ENCODE results near the gene CDH4. TPM values are rescaled to one million over a fixed set of nuclear protein-coding genes. Genes with fewer than 3 reads are reported as not detected.

The CDH4 gene
- total and polyA plus RNA-seq, 2 donors: 0.04 to 0.42 TPM

DNA sequence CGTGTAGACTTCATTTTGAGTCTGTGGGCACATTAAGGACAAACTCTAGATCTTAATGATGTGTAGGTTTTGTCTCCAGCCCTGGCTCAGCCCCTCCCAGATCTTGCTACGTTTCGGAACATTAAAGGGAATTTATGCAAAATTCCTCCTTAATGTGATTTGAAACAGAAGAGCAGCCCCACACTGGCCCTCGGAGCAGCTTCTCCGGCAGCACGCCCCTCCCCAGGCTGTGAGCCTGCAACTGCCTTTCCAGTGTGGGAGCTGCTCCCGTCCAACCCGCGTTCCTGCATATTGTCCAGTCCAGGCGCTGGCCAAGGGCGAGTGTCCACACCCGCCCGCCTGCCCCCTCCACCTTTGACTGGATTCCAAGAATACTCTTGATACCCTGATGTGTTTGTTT, 556.4 kb downstream of the CDH4 start:
- no peaks in the 10 kb centered on the region for H3K36me3 ChIP-seq (ENCODE audit: insufficient read depth)
- WGBS: 29% methylated on average over 13 of the region's 13 CpGs
- no peaks in the 10 kb centered on the region for H3K4me1 ChIP-seq (ENCODE audit: insufficient read depth)
- DNase-seq (ENCODE audit: extremely low spot score): no peak
- H3K4me3 ChIP-seq (ENCODE audit: low read depth, low read length): no peak overlapping the region
- no peak overlapping the region for H3K27ac ChIP-seq (ENCODE audit: low read depth)

DNA sequence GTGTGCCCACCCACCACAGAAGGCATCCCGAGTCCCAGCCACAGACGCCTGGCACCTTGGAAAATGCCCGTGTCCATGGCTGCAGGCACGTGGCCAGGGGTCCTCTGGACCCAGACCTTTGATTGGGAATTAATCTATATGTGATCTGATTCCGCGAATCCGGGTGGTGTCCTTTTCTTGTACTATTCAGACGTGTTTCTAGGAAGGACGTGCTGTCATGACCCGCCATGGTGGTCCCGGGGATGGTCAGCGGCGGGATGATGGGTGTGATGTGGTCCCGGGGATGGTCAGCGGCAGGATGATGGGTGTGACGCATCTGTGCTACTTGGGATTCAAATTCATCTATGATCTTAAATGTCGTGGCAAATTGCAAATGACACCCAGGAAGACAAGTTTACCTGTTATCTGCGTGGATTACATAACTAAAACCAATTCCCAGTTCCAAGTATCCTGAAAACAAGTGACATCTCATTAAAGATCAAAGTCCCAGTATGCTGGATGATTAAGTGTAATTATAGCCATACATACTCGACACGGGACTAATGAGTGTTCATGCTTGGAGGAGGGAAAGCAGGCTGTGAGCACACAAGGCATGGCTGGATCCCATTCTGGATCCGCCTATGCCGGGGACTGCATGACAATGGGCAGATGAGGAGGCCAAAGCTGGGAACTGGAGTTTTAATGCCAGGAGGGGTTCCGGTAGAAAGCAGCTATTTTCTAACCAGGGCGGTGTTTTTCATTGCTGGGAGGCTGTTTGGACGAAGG, 557.1 kb downstream of the CDH4 start:
- DNase-seq (ENCODE audit: extremely low spot score): no peak
- no peaks in the 10 kb centered on the region for H3K36me3 ChIP-seq (ENCODE audit: insufficient read depth)
- no peak overlapping the region for H3K27ac ChIP-seq (ENCODE audit: low read depth)
- no peak overlapping the region for H3K4me3 ChIP-seq (ENCODE audit: low read depth, low read length)
- H3K4me1 ChIP-seq (ENCODE audit: insufficient read depth): no peaks in the 10 kb centered on the region
- 85% methylated on average over 25 of the region's 25 CpGs for WGBS

DNA sequence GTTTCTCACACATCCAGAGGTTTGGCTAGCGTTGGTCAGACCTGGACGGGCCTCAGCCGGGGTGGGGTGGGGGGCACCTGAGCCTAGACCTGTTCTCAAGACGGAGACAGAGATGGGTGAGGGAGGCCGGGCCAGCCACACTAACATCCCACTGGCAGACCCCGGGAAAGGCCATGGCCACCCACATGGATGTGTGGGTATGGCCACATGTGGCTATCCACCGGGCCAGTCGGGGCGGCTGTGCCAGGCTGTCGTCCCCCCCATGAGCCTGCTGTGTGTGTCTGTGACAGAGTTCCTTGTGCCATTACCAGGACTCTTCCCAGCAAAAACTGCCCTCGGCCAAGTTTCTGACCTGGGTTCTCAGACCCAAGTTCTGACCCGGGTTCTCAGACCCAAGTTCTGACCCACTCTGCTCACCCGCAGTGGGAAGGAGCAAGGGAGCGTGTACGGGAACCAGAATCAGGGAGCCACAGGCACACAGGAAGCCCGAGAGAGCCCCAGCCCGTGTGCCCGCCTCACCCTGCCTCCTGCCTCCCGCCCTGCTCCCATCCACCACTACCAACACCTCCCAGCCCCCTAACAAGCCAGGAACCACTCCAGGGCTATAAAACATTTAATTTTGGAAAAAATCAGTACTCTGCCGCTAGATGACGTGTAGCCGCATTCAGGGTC, 558.1 kb downstream of the CDH4 start:
- Histone ChIP-seq H3K4me3 (ENCODE audit: low read depth, low read length) (no peak overlapping the region), H3K36me3 (ENCODE audit: insufficient read depth) (no peaks in the 10 kb centered on the region), H3K4me1 (ENCODE audit: insufficient read depth) (no peaks in the 10 kb centered on the region), H3K27ac (ENCODE audit: low read depth) (no peak overlapping the region)
- WGBS: 84% methylated on average over 22 of the region's 22 CpGs
- no peak for DNase-seq (ENCODE audit: extremely low spot score)

DNA sequence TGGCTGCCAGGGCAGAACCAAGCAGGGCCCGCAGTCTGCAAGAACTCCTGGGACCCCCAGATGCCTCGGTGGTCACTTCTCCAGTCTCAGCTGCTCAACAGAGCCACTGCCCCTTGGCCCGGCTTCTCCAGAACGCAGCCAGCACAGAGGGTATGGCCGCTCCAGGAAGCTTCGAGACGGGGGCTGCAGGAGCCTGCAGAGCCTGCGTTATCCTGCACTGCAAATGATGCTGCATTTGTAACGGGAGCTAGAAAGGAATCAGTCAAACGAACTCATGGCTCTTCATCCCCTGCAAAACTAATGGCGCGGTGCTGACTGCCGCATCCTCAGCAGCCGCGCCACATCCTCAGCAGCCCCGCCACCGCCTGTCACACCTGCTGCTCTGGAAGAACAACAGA, 558.7 kb downstream of the CDH4 start:
- no peaks in the 10 kb centered on the region for H3K4me1 ChIP-seq (ENCODE audit: insufficient read depth)
- no peak overlapping the region for H3K4me3 ChIP-seq (ENCODE audit: low read depth, low read length)
- WGBS: 74% methylated on average over 17 of the region's 17 CpGs
- no peak overlapping the region for H3K27ac ChIP-seq (ENCODE audit: low read depth)
- DNase-seq (ENCODE audit: extremely low spot score): no peak
- no peaks in the 10 kb centered on the region for H3K36me3 ChIP-seq (ENCODE audit: insufficient read depth)

DNA sequence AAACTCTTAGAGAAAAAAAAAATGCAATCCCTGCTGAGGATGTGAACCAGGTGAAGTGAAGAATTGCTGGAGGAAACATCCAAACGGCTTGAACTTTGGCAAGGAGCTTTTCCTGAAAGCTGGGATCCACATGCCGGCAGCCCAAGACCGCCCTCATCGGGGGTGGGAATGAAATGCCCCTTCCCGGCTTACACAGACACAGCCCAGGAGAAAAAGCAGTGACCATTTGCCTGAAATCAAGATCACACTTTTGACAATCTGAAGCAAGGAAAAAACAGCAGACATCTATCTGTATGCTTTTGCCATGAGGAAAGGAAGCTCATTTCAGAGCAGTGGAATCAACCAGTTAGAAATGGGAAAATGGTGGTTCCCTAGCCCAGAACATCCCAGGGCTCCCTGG, 559.1 kb downstream of the CDH4 start:
- WGBS: 45% methylated on average over 5 of the region's 5 CpGs
- Histone ChIP-seq H3K4me3 (ENCODE audit: low read depth, low read length) (no peak overlapping the region), H3K36me3 (ENCODE audit: insufficient read depth) (no peaks in the 10 kb centered on the region), H3K27ac (ENCODE audit: low read depth) (no peak overlapping the region), H3K4me1 (ENCODE audit: insufficient read depth) (no peaks in the 10 kb centered on the region)
- DNase-seq (ENCODE audit: extremely low spot score): no peak

DNA sequence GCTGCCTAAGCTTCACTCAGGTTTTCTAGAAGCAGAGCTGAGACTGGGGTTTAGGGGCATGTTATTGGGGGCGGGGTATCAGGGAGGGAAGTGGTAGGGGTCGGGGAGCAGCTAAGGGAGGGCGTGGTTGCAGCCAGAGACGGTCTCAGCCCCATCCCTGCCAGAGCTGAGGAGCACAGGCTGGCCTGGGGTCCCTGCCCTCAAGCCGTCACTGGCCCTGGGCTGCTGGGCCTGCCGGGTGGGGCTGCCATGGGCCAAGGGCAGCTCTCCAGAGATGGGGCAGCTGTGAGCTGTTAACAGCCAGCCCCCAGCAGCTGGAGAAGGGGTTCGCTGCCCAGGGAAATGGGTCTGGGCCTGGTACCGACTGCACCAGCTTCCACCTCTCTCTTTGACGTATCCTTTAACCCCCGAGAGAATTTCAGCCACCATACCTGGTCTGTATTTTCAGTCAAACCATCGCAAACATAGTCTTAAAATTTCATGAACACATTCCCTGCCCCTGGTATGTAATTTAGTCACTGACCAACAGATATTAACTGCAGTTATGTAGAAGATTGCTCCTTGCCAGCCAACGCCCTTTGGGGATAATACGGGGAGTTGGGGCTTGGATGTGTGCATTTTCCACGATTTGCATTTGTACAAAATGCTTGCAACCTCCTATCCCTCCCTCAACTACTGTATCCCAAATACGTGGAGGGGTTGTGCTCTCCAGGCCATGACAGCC, 560.2 kb downstream of the CDH4 start:
- 73% methylated on average over 15 of the region's 15 CpGs for WGBS
- Histone ChIP-seq H3K36me3 (ENCODE audit: insufficient read depth) (no peaks in the 10 kb centered on the region), H3K27ac (ENCODE audit: low read depth) (no peak overlapping the region), H3K4me1 (ENCODE audit: insufficient read depth) (no peaks in the 10 kb centered on the region), H3K4me3 (ENCODE audit: low read depth, low read length) (no peak overlapping the region)
- no peak for DNase-seq (ENCODE audit: extremely low spot score)

DNA sequence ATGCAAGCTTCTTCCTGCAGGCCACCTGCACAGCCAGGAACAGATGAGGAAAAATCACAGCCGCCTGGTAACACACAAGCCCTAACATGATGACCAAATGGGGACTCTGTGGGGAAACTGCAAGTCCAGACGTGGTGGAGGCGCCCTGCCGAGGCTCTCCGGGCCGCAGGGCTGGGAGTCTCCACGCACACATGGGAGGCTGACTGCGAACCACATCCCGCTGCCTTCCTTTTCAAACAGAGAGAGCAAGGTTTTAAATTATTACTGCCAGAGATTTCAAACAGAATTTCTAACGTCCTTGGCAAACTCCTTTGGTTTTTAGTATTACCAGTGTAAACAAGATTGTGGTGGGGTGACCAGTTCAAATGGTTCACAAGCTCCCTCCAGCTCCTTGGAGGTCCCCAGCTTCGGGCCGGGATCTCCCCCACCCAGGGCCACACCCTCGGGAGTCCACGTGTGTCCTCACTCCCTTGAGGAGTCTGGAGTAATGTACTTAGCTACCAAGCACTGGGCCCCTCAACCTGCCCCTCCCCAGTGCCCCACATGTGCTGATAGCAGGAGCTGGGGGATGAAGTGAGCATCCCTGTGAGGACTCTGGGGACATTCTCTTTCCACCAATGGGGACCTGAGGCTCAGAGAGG, 560.9 kb downstream of the CDH4 start:
- DNase-seq (ENCODE audit: extremely low spot score): no peak
- H3K4me1 ChIP-seq (ENCODE audit: insufficient read depth): no peaks in the 10 kb centered on the region
- WGBS: 60% methylated on average over 14 of the region's 14 CpGs
- no peak overlapping the region for H3K4me3 ChIP-seq (ENCODE audit: low read depth, low read length)
- no peaks in the 10 kb centered on the region for H3K36me3 ChIP-seq (ENCODE audit: insufficient read depth)
- H3K27ac ChIP-seq (ENCODE audit: low read depth): no peak overlapping the region

DNA sequence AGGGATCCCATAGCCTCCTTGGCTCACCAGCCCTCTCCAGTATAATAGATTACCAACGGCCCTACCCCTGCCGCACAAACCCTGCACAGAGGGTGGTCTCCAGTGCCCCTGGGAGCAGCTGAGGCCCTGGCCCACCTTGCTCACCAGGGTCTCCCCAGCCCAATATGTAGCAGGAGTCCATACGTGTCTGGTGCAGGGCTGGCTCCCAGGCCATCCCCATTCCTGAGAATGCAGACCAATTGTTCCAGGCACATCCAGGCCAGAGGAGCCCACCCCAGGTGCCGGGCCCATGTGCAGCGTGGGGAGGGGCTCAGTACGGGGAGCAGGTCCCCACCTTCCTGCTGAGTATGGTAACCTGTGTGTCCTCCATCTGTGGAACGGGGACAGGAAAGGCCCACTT, 561.7 kb downstream of the CDH4 start:
- Histone ChIP-seq H3K4me1 (ENCODE audit: insufficient read depth) (no peaks in the 10 kb centered on the region), H3K36me3 (ENCODE audit: insufficient read depth) (no peaks in the 10 kb centered on the region), H3K4me3 (ENCODE audit: low read depth, low read length) (no peak overlapping the region), H3K27ac (ENCODE audit: low read depth) (no peak overlapping the region)
- 77% methylated on average over 7 of the region's 7 CpGs for WGBS
- no peak for DNase-seq (ENCODE audit: extremely low spot score)

DNA sequence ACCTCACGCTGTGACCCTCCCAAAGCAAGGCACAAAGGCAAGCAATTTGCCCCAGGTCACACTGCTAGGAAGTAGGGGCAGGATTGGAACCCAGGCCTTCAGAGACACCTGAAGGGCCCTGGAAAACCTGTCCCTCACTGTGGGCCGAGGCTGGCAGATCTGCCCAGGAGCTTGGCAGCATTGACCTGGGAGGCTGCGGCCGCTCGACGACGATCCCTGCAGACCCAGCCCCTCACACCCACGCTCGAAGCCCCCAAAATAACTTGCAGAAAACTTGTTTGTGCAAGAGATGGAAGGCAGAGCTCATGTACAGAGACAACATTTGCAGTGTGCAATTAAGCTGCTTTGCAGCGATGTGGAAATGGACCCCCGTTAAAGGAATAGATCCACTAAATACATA, 562.2 kb downstream of the CDH4 start:
- Histone ChIP-seq H3K4me1 (ENCODE audit: insufficient read depth) (no peaks in the 10 kb centered on the region), H3K36me3 (ENCODE audit: insufficient read depth) (no peaks in the 10 kb centered on the region), H3K4me3 (ENCODE audit: low read depth, low read length) (no peak overlapping the region), H3K27ac (ENCODE audit: low read depth) (no peak overlapping the region)
- 85% methylated on average over 11 of the region's 11 CpGs for WGBS
- DNase-seq (ENCODE audit: extremely low spot score): no peak

DNA sequence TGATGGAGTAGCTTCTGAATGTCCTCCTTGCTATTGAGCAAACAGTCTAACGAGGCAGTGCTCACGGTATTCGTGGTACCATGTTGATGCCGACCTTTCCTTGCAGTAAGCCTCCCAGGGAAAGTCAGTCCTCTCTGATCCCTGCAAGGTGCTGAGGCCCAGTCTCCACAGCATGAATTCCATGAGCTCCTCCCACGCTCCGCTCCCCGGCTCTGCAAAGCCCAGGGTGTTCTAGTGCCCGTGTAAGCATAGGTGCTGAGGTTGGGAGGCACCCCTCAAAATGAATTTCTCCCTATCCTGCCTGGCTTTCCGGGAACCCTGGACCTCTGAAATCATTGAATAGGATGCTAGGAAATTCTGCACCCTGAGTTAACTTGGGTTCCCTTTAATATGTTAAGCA, 562.7 kb downstream of the CDH4 start:
- WGBS: 79% methylated on average over 9 of the region's 9 CpGs
- H3K27ac ChIP-seq (ENCODE audit: low read depth): no peak overlapping the region
- DNase-seq (ENCODE audit: extremely low spot score): no peak
- H3K36me3 ChIP-seq (ENCODE audit: insufficient read depth): no peaks in the 10 kb centered on the region
- H3K4me3 ChIP-seq (ENCODE audit: low read depth, low read length): no peak overlapping the region
- H3K4me1 ChIP-seq (ENCODE audit: insufficient read depth): no peaks in the 10 kb centered on the region

DNA sequence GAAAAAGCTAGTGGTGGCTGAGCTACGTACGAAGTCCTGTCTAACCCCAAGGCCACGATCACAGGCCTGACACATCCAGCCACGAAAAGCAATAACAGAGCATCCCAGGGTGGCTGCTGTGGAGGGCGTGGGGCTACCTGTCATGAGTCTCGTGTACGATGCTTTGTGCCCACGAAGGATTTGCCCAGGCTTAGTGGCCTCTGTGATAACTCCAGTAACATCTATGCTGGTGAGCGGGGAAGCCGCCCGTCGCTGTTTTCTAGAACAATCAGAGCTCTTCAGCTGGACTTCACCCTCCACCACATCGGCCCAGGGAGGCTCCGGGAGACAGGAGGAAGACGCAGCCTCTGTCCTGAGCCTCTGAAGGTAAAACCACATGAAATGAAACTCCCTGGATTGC, 563.1 kb downstream of the CDH4 start:
- no peak overlapping the region for H3K4me3 ChIP-seq (ENCODE audit: low read depth, low read length)
- H3K36me3 ChIP-seq (ENCODE audit: insufficient read depth): no peaks in the 10 kb centered on the region
- WGBS: 86% methylated on average over 15 of the region's 15 CpGs
- no peak overlapping the region for H3K27ac ChIP-seq (ENCODE audit: low read depth)
- H3K4me1 ChIP-seq (ENCODE audit: insufficient read depth): no peaks in the 10 kb centered on the region
- DNase-seq (ENCODE audit: extremely low spot score): no peak

DNA sequence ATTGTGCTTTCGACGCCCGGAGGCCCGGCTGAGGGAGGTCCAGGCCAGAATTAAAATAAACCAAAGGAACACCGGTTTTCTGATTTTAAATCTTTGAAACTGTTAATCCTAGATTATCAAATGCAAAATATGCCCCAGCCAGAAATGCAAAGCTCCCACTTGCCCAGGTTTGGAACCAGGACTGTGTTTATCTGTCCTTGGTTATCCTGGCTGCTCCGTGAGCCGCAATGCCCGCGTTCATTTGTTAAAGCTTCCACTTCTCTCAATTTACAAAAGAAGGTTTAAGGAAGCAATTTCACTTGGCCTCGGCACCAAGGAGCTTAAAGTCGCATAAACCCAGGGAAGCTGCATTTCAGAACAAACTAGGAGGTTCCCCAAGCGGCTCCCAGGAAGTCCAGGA, 563.6 kb downstream of the CDH4 start:
- no peaks in the 10 kb centered on the region for H3K4me1 ChIP-seq (ENCODE audit: insufficient read depth)
- H3K27ac ChIP-seq (ENCODE audit: low read depth): no peak overlapping the region
- H3K4me3 ChIP-seq (ENCODE audit: low read depth, low read length): no peak overlapping the region
- no peaks in the 10 kb centered on the region for H3K36me3 ChIP-seq (ENCODE audit: insufficient read depth)
- WGBS: 70% methylated on average over 12 of the region's 12 CpGs
- no peak for DNase-seq (ENCODE audit: extremely low spot score)

DNA sequence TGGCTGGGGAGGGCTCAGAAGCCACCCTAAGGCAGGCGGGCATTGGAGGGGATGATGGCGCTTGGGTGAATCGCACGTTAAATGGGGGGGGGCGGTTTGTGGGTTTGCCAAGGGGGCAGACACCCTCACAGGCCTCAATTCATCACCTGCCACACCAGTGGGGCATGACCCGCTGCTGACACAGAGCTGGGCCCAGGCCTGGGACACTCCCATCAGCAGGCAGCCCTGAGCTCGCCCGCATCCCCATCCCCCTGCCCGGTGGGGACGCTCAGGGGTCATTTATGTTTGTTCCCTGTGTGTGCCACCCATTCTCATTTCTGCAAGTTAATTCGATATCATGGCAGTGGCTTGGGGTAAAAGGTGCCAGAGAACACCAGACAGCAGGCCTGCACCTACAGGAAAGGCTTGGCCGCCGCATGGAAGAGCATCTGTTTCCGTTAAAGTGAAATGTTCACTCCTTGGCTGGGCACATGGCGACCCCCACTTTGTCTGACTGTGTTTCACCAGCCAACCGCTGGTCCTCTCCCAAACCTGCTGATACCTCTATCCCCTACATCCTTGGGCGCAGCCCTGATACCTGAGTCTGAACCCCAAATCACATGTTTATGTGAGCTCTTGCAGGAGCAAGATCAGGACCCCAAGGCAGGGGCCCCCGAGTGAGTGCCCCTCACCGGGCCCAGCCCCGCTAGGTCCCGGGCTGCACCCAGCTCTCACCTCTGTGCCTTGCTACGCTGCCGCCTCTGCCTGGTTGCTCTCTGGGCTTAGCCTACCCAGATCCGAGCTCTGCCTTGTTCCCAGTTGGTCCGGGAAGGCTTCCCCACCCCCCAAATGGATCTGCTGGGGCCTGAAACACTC, 564.8 kb downstream of the CDH4 start:
- WGBS: 81% methylated on average over 25 of the region's 25 CpGs
- Histone ChIP-seq H3K27ac (ENCODE audit: low read depth) (no peak overlapping the region), H3K4me3 (ENCODE audit: low read depth, low read length) (no peak overlapping the region), H3K4me1 (ENCODE audit: insufficient read depth) (no peaks in the 10 kb centered on the region), H3K36me3 (ENCODE audit: insufficient read depth) (no peaks in the 10 kb centered on the region)
- DNase-seq (ENCODE audit: extremely low spot score): no peak

All from urinary bladder (tissue), 4 donors.